B cell (primary cell): ENCODE data around the gene VSTM2L. TPM values are rescaled to one million over a fixed set of nuclear protein-coding genes. Genes with fewer than 3 reads are reported as not detected.

Experiments used
- ATAC-seq: fragments of 200-7000 bp; cut with Tn5 transposase; one replicate; pipeline ENCODE4 v1.10.0; 2021; ENCODE audit warnings: low read depth, mild to moderate bottlenecking, moderate number of reproducible peaks, moderate library complexity
- CTCF ChIA-PET: fragments of 350-600 bp; sonication (Branson Sonifier 250); formaldehyde crosslinking; loops from one replicate; lab custom pipeline; 2021; ENCODE audit warnings: antibody characterized with exemption, inconsistent platforms; lab: Charles Lee
- POLR2A ChIA-PET: fragments of 350-600 bp; sonication (Branson Sonifier 250); formaldehyde crosslinking; loops from one replicate; lab custom pipeline; 2021; ENCODE audit warnings: antibody characterized with exemption; lab: Charles Lee
- DNase-seq: peaks from one replicate; pipeline ENCODE4 v3.0.0; 2013
- H2AFZ ChIP-seq: 2 replicates; pipeline ENCODE4 v1.6.1; 2012; ENCODE audit warnings: mild to moderate bottlenecking, low read depth, low read length; ENCODE audit not compliant: insufficient read depth, poor library complexity, severe bottlenecking
- H3K27ac ChIP-seq, 2 donors: 1 replicate in 1 of 2; 2 replicates in 1 of 2; pipeline ENCODE4 v1.5.1; 2012 to 2013; ENCODE audit warnings: low read length in 2 of 2, mild to moderate bottlenecking in 2 of 2, moderate library complexity in 1 of 2
- H3K27me3 ChIP-seq, 4 experiments: fragments of 200-600 bp in 1 of 4; sonication (generic) in 1 of 4; replicated peaks in 1 of 4; 1 replicate in 2 of 4; 2 replicates in 2 of 4; pipeline versions ENCODE4 v1.6.1 to v1.7.0; 2013 to 2016; ENCODE audit warnings: low read length in 3 of 4, mild to moderate bottlenecking in 2 of 4, mixed read lengths in 1 of 4, moderate library complexity in 1 of 4; ENCODE audit not compliant: insufficient read depth in 4 of 4, control insufficient read depth in 3 of 4; ENCODE audit errors: control extremely low read depth in 1 of 4
- H3K36me3 ChIP-seq, 2 experiments: replicated peaks in 1 of 2; 1 replicate in 1 of 2; 2 replicates in 1 of 2; pipeline versions ENCODE4 v1.6.1 to v1.7.1; 2013; ENCODE audit warnings: low read length in 1 of 2; ENCODE audit not compliant: insufficient read depth in 2 of 2, control insufficient read depth in 1 of 2; ENCODE audit errors: control extremely low read depth in 1 of 2, extremely low read depth in 1 of 2
- H3K4me1 ChIP-seq, 2 donors: fragments of 200-600 bp in 1 of 2; sonication (generic) in 1 of 2; 1 replicate in 1 of 2; 2 replicates in 1 of 2; pipeline versions ENCODE4 v1.5.1 to v1.6.1; 2013 to 2017; ENCODE audit warnings: low read length in 2 of 2; ENCODE audit not compliant: control insufficient read depth in 2 of 2, insufficient read depth in 2 of 2
- H3K4me2 ChIP-seq: replicated peaks from 2 replicates; pipeline ENCODE3; 2012; ENCODE audit warnings: mild to moderate bottlenecking, low read depth, low read length; ENCODE audit not compliant: poor library complexity, severe bottlenecking
- H3K4me3 ChIP-seq, 5 experiments: fragments of 200-600 bp in 1 of 5; sonication (generic) in 1 of 5; 1 replicate in 3 of 5; 2 replicates in 2 of 5; pipeline versions ENCODE4 v1.5.1 to v1.7.0; 2011 to 2016; ENCODE audit warnings: low read length in 4 of 5, mild to moderate bottlenecking in 4 of 5, low read depth in 2 of 5, control low read depth in 1 of 5, moderate library complexity in 1 of 5; ENCODE audit not compliant: insufficient read depth in 1 of 5; ENCODE audit errors: control extremely low read depth in 1 of 5, extremely low read depth in 1 of 5
- H3K79me2 ChIP-seq: fragments of 200-600 bp; sonication (generic); one replicate; pipeline ENCODE4 v1.6.0; 2016; ENCODE audit warnings: low read length; ENCODE audit not compliant: control insufficient read depth, insufficient read depth
- H3K9ac ChIP-seq: fragments of 200-600 bp; sonication (generic); 2 replicates; pipeline ENCODE4 v1.6.1; 2017; ENCODE audit warnings: mild to moderate bottlenecking, low read length, moderate library complexity
- H3K9me3 ChIP-seq, 3 donors: one replicate each; pipeline versions ENCODE4 v1.6.1 to v1.7.1; 2013; ENCODE audit warnings: low read length in 2 of 3; ENCODE audit not compliant: control insufficient read depth in 2 of 3, insufficient read depth in 1 of 3; ENCODE audit errors: control extremely low read depth in 1 of 3
- H4K20me1 ChIP-seq: 2 replicates; pipeline ENCODE4 v1.6.0; 2012; ENCODE audit warnings: mild to moderate bottlenecking, low read length; ENCODE audit not compliant: insufficient read depth, control insufficient read depth, poor library complexity, severe bottlenecking
- H3K27ac Mint-ChIP-seq: one replicate; pipeline ENCODE4 v1.8.0; 2021; ENCODE audit warnings: mixed read lengths
- H3K27me3 Mint-ChIP-seq: one replicate; pipeline ENCODE4 v1.8.0; 2021; ENCODE audit warnings: mixed read lengths
- H3K4me1 Mint-ChIP-seq: one replicate; pipeline ENCODE4 v1.8.0; 2021; ENCODE audit warnings: mixed read lengths
- H3K4me3 Mint-ChIP-seq: one replicate; pipeline ENCODE4 v1.8.0; 2021; ENCODE audit warnings: mixed read lengths
- H3K9me3 Mint-ChIP-seq: one replicate; pipeline ENCODE4 v1.8.0; 2022; ENCODE audit warnings: mixed read lengths; ENCODE audit not compliant: insufficient read depth
- CTCF ChIP-seq: fragments of 200-600 bp; IDR thresholded peaks from one replicate; pipeline ENCODE4 v1.8.0; 2022; ENCODE audit warnings: antibody characterized with exemption, mild to moderate bottlenecking
- EZH2 ChIP-seq: IDR thresholded peaks from 2 replicates; pipeline ENCODE4 v1.6.1; 2012; ENCODE audit warnings: borderline replicate concordance, low read depth, mild to moderate bottlenecking, moderate library complexity, low read length; ENCODE audit not compliant: insufficient read depth, poor library complexity, severe bottlenecking
- WGBS: methylation state at CpG from one replicate; pipeline ENCODE4 v1.1.5; 2013; ENCODE audit warnings: missing lambda C conversion rate; ENCODE audit not compliant: insufficient coverage; 5-methylcytosine and 5-hydroxymethylcytosine counted together
- intact Hi-C: fragments of 100-400 bp; cut with micrococcal nuclease; formaldehyde crosslinking; loops from one replicate; pipeline ENCODE4 v1.10.0; 2022
- polyA plus RNA-seq: library from polyadenylated mRNA; depleted of rRNA; stranded (reverse); fragments of >200 nt; gene quantifications from 2 replicates; pipeline ENCODE4 v1.2.3, GENCODE V29; 2012
- total RNA-seq, 2 donors: library from RNA; stranded (reverse); fragments of 120-200 nt in 1 of 2; gene quantifications; 1 replicate in 1 of 2; 2 replicates in 1 of 2; pipeline versions ENCODE4 v1.2.3 to v1.2.4, GENCODE V29; 2013 to 2022

Gene VSTM2L
- total and polyA plus RNA-seq, 2 donors (not counting 1 experiment from before 2014, with no cell fraction given) = 0.25 TPM; not detected in 1

- Histone ChIP-seq H3K27me3 (no peaks in the 10 kb centered on the region), H3K4me1 (no peaks in the 10 kb centered on the region), H3K9ac (no peak overlapping the region), H4K20me1 (no peaks in the 10 kb centered on the region), H3K27ac (no peak overlapping the region), H3K36me3 (peaks cover 2 to 66% of the 10 kb centered on the region in 2 experiments), H3K79me2 (no peaks in the 10 kb centered on the region), H3K4me2 (no peak overlapping the region), H3K9me3 (no peaks in the 10 kb centered on the region), H3K4me3 (no peak overlapping the region), H2AFZ (no peak overlapping the region)
- H3K4me1 Mint-ChIP-seq = peaks cover 4% of the 10 kb centered on the region
- WGBS = 90% methylated on average over 5 of the region's 10 CpGs
- ATAC-seq = no peak
- CTCF ChIA-PET = interaction anchor here (0.5 to 1.5 kb wide), 3 partner anchors 16 to 1843 kb away, joined by 3 read pairs; no protein-coding TSS in a partner anchor
- no peak overlapping the region for H3K27ac Mint-ChIP-seq
- no peaks in the 10 kb centered on the region for H3K27me3 Mint-ChIP-seq
- POLR2A ChIA-PET = no interaction called here
- no peaks in the 10 kb centered on the region for H3K9me3 Mint-ChIP-seq
- TF ChIP-seq EZH2 = no peak
- no peak for TF ChIP-seq CTCF
- no peak for DNase-seq
- intact Hi-C loops = no loop called here
- no peak overlapping the region for H3K4me3 Mint-ChIP-seq
These were observed 45.8 kb upstream of the VSTM2L start for GRCh38 chr20:37856932-37857660.

GRCh38 chr20:37859406-37860171, 43.3 kb upstream of the VSTM2L start:
- Histone ChIP-seq H3K79me2 (no peaks in the 10 kb centered on the region), H3K4me2 (no peak overlapping the region), H4K20me1 (no peaks in the 10 kb centered on the region), H3K27ac (no peak overlapping the region), H3K27me3 (no peaks in the 10 kb centered on the region), H3K4me3 (no peak overlapping the region), H3K9ac (no peak overlapping the region), H3K4me1 (no peaks in the 10 kb centered on the region), H3K36me3 (peaks cover 2 to 66% of the 10 kb centered on the region in 2 experiments), H3K9me3 (no peaks in the 10 kb centered on the region), H2AFZ (no peak overlapping the region)
- Mint-ChIP-seq H3K9me3 (no peaks in the 10 kb centered on the region), H3K4me3 (no peak overlapping the region), H3K27ac (no peak overlapping the region), H3K27me3 (no peaks in the 10 kb centered on the region), H3K4me1 (no peaks in the 10 kb centered on the region)
- intact Hi-C loops = no loop called here
- TF ChIP-seq EZH2 (no peak), CTCF (no peak)
- CTCF ChIA-PET = no interaction called here
- WGBS = 86% methylated on average over 7 of the region's 15 CpGs
- ATAC-seq (no peak), DNase-seq (no peak)
- POLR2A ChIA-PET = no interaction called here
